Thymus (tissue), 11 donors: ENCODE data around the gene LMO2. TPM values are rescaled to one million over a fixed set of nuclear protein-coding genes. Genes with fewer than 3 reads are reported as not detected.

ENCODE experiments used
- DNase-seq, 9 donors: peaks; one replicate each; pipeline ENCODE4 v3.0.0-alpha.2; 2013; ENCODE audit warnings: low spot score in 9 of 9, low read depth in 6 of 9, missing footprints in 1 of 9
- H3K27ac ChIP-seq, 2 donors: one replicate each; pipeline ENCODE4 v1.5.1; 2013; ENCODE audit warnings: control low read depth in 1 of 2, low read depth in 1 of 2, low read length in 1 of 2, mild to moderate bottlenecking in 1 of 2, moderate library complexity in 1 of 2
- H3K27me3 ChIP-seq, 2 donors: one replicate each; pipeline ENCODE4 v1.5.1; 2013; ENCODE audit warnings: low read length in 1 of 2; ENCODE audit not compliant: control insufficient read depth in 2 of 2, insufficient read depth in 1 of 2
- H3K36me3 ChIP-seq, 2 donors: one replicate each; pipeline ENCODE4 v1.5.1; 2013; ENCODE audit warnings: low read length in 1 of 2, mild to moderate bottlenecking in 1 of 2, moderate library complexity in 1 of 2; ENCODE audit not compliant: control insufficient read depth in 2 of 2, insufficient read depth in 2 of 2
- H3K4me1 ChIP-seq, 2 donors: one replicate each; pipeline ENCODE4 v1.5.1; 2013; ENCODE audit warnings: low read length in 2 of 2; ENCODE audit not compliant: control insufficient read depth in 2 of 2, insufficient read depth in 2 of 2
- H3K4me3 ChIP-seq, 2 donors: one replicate each; pipeline ENCODE4 v1.5.1; 2013; ENCODE audit warnings: low read length in 2 of 2, control low read depth in 1 of 2, mild to moderate bottlenecking in 1 of 2
- H3K9me3 ChIP-seq, 2 donors: one replicate each; pipeline ENCODE4 v1.5.1; 2013; ENCODE audit warnings: low read length in 1 of 2, mild to moderate bottlenecking in 1 of 2; ENCODE audit not compliant: control insufficient read depth in 2 of 2, insufficient read depth in 1 of 2
- WGBS: extraction: QIAGEN DNeasy Blood & Tissue Kit; methylation state at CpG from one replicate; pipeline ENCODE4 v1.1.7; 2013; 5-methylcytosine and 5-hydroxymethylcytosine counted together
- polyA plus RNA-seq: library from polyadenylated mRNA; stranded (reverse); fragments of 200-250 nt; gene quantifications from one replicate; pipeline ENCODE4 v1.2.3, GENCODE V29; 2013
- total RNA-seq: library from RNA; stranded (reverse); fragments of 120-200 nt; gene quantifications from one replicate; pipeline ENCODE4 v1.2.4, GENCODE V29; 2013
- donor health status: healthy.

Gene LMO2
- total and polyA plus RNA-seq, 2 donors = 9.4 to 31.1 TPM

DNA sequence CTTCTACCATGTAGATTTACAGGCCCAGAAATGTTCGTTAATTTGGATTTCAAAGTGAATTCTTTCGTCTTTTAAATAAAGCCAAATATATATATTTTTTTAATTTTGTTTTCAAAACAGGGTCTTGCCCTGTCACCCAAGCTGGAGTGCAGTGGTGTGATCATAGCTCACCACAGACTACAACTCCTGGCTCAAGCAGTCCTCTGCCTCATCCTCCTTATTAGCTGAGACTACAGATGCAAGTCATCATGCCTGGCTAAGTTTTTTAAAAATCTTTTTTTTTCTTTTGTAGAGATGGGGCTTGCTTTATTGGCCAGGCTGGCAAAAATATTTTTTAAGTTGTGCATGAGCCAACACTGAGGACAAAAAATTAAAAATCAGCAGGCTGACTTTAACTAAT lies 5.0 kb upstream of the LMO2 start:
- 97% methylated on average over 2 of the region's 2 CpGs for WGBS
- Histone ChIP-seq H3K27ac (no peak overlapping the region), H3K9me3 (no peaks in the 10 kb centered on the region), H3K4me1 (peaks cover 24 to 46% of the 10 kb centered on the region in 2 donors), H3K4me3 (no peak overlapping the region), H3K27me3 (peaks cover 6 to 43% of the 10 kb centered on the region in 2 donors), H3K36me3 (no peaks in the 10 kb centered on the region)
- no peak for DNase-seq

DNA sequence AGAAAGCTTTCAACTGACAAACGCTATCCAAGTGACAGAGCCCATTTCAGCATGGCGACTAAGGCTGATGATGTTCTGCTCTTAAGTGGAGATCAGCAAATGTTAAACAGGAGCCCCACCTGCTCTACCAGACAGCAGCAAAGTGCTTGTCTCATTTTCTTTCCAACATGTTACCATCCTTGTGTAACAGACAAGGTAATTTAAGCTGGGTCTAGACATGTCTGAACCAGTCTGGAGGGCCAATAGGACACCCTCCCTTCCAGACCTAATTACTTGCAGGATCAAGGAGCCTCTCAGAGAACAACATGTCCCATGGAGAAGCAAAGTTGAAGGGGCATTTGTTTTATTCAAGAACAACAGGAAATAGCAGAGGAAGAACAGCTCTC lies 3.9 kb upstream of the LMO2 start:
- Histone ChIP-seq H3K4me3 (no peak overlapping the region), H3K4me1 (peaks cover 28 to 57% of the 10 kb centered on the region in 2 donors), H3K27me3 (peaks cover 8 to 53% of the 10 kb centered on the region in 2 donors), H3K36me3 (no peaks in the 10 kb centered on the region), H3K27ac (peak overlapping the region in 1 of 2 donors; percentile 3), H3K9me3 (no peaks in the 10 kb centered on the region)
- DNase-seq = no peak
- 96% methylated on average over 2 of the region's 2 CpGs for WGBS

DNA sequence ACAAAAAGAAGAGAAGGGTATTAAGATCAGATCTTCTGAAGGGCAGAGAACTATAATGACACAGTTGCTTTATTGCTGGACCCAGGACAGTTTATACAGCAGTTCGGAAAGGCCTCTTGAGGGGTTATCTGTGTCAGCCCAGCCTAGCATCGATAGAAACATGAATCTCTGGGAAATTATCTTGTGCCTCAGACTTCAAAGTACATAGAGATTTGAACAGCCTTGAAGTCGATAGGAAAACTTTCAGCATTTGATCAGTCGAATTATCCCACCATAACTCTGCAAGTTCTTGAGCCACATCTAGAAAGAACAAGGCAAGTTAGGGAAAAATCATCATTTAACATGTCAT lies 2.5 kb upstream of the LMO2 start:
- Histone ChIP-seq H3K36me3 (no peaks in the 10 kb centered on the region), H3K9me3 (no peaks in the 10 kb centered on the region), H3K4me1 (peaks cover 28 to 57% of the 10 kb centered on the region in 2 donors), H3K27me3 (peaks cover 8 to 47% of the 10 kb centered on the region in 2 donors), H3K4me3 (no peak overlapping the region), H3K27ac (no peak overlapping the region)
- DNase-seq = no peak
- 12% methylated on average over 4 of the region's 4 CpGs for WGBS

DNA sequence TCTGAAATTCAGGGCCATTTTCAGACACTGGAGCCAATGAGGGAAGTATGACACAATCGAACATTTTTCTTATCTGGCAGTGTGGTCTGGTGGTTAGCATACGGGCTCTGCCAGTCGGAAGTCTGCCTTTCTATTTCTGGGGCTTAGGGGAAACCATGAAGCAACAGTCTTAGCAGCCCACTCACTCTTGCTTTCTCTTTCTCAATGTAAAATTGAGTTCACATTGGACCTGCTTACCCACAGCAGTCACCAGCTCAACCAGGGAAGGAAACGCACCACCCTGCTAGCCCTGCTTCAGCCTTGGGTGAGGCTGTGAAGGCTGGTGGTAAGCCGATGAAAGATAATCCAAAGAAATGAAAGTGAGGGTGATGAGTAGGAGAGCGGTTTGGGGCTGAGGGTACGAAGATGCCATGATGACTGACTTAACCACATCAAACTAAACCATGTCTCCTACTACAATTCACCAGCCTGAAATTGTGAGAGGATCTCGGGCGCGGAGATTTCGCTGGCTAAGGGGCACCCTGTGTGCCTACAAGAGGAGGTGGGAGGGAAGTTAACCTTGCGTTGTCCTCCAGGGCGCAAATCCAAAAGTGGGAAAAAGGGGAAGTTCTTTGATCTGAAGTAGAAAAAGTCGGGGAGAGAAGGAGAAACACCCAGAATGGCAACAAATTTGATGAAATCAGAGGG lies 2.0 kb upstream of the LMO2 start:
- Histone ChIP-seq H3K27me3 (peaks cover 8 to 50% of the 10 kb centered on the region in 2 donors), H3K27ac (peak overlapping the region in 1 of 2 donors; percentile 3), H3K9me3 (no peaks in the 10 kb centered on the region), H3K4me3 (peak overlapping the region in 1 of 2 donors; percentile 19), H3K4me1 (peaks cover 28 to 57% of the 10 kb centered on the region in 2 donors), H3K36me3 (no peaks in the 10 kb centered on the region)
- peak; percentile 43 to 88 (median 68) for DNase-seq
- WGBS = 2% methylated on average over 14 of the region's 14 CpGs

DNA sequence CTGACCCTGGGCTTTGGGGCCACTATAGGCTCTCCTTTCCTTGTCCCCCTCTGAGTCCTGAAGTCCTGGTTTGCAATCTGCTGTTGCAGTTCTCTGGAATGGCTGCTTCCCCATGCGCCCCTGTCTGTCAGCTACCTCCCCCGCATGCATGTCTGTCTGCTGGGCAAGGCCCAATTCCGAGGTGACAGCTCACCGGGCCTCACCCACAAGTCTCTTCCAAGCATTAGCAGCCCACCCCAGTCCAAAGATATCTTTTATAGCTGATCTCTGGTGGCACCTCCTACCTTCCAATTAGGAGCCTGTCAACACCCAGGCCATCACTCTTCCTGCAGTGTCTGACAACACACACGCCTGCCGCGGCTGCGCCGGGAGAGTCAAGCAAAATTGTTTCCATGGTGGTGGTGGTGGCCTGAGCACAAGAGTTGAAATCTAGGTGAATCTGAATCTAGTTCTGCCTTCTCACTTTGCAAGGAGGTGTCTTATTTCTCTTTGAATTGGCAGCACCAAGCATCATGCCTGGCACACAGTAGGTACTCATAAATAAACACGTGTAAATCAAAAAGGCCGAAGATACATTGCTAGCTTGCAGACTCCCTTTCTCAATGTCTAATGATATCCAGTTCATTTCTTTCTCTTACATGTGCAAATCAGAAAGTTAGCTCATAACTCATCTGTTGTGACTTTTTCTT lies 1.2 kb upstream of the LMO2 start:
- 55% methylated on average over 11 of the region's 11 CpGs for WGBS
- no peak overlapping the region for H3K4me3 ChIP-seq
- peak overlapping the region in 1 of 2 donors; percentile 3 for H3K27ac ChIP-seq
- peaks cover 28 to 54% of the 10 kb centered on the region in 2 donors for H3K4me1 ChIP-seq
- DNase-seq = no peak
- no peaks in the 10 kb centered on the region for H3K36me3 ChIP-seq
- H3K9me3 ChIP-seq = no peaks in the 10 kb centered on the region
- peaks cover 8 to 58% of the 10 kb centered on the region in 2 donors for H3K27me3 ChIP-seq

- WGBS = 97% methylated on average over 3 of the region's 3 CpGs
- no peak overlapping the region for H3K4me3 ChIP-seq
- no peak for DNase-seq
- H3K27ac ChIP-seq = no peak overlapping the region
- no peaks in the 10 kb centered on the region for H3K9me3 ChIP-seq
- H3K4me1 ChIP-seq = peaks cover 28 to 39% of the 10 kb centered on the region in 2 donors
- H3K36me3 ChIP-seq = no peaks in the 10 kb centered on the region
- H3K27me3 ChIP-seq = peaks cover 2 to 53% of the 10 kb centered on the region in 2 donors
These were observed 2.0 kb downstream of the LMO2 start for GRCh38 chr11:33889821-33890378.

GRCh38 chr11:33889296-33889695 lies 2.6 kb downstream of the LMO2 start:
- no peaks in the 10 kb centered on the region for H3K36me3 ChIP-seq
- no peak for DNase-seq

GRCh38 chr11:33887886-33888285 lies 4.0 kb downstream of the LMO2 start:
- H3K9me3 ChIP-seq = no peaks in the 10 kb centered on the region
- no peaks in the 10 kb centered on the region for H3K36me3 ChIP-seq
- no peak for DNase-seq
- H3K27me3 ChIP-seq = peaks cover 2 to 48% of the 10 kb centered on the region in 2 donors
- H3K4me3 ChIP-seq = no peak overlapping the region
- 88% methylated on average over 5 of the region's 5 CpGs for WGBS
- H3K27ac ChIP-seq = no peak overlapping the region
- peaks cover 13 to 20% of the 10 kb centered on the region in 2 donors for H3K4me1 ChIP-seq

More at GRCh38 chr11:33889296-33889695, 2.6 kb downstream of the LMO2 start:
- Histone ChIP-seq H3K9me3 (no peaks in the 10 kb centered on the region), H3K4me3 (no peak overlapping the region), H3K4me1 (peaks cover 23 to 34% of the 10 kb centered on the region in 2 donors), H3K27ac (no peak overlapping the region), H3K27me3 (peaks cover 2 to 50% of the 10 kb centered on the region in 2 donors)
- 95% methylated on average over 6 of the region's 6 CpGs for WGBS

DNA sequence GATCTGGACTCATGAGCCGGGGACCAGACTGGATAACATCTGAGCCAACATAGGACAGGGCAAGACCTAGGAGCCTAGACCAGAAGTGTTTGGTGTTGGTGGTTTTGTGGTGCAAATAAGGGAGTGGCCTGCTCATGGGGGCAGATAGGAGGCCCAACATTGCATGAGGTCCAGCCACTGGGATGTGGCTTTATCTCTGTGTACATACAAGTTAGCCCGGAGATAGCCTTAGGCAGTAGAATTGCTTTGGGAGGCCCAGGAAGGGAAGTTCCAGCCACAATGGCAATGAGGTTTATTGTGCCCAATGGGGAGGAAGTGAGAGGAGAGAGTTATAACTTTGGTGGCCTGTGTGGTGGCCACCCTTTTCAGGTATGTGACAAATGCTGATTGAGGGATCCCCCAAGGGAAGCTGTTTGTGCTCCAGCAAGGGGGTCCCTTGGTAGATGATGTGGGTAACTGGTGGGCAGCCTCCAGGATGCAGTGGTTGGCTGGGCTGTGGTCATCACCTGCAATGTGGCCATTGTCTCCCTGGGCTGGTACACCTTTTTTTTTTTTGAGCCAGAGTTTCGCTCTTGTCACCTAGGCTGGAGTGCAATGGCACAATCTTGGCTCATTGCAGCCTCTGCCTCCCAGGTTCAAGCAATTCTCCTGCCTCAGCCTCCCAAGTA lies 6.4 kb downstream of the LMO2 start:
- 77% methylated on average over 3 of the region's 3 CpGs for WGBS
- no peak for DNase-seq
- H3K27me3 ChIP-seq = peaks cover 2 to 40% of the 10 kb centered on the region in 2 donors
- no peak overlapping the region for H3K4me3 ChIP-seq
- H3K27ac ChIP-seq = no peak overlapping the region
- no peaks in the 10 kb centered on the region for H3K4me1 ChIP-seq
- no peaks in the 10 kb centered on the region for H3K36me3 ChIP-seq
- no peaks in the 10 kb centered on the region for H3K9me3 ChIP-seq
